HepG2 (cell line): ENCODE measurements around the gene PSMG1. TPM values are rescaled to one million over a fixed set of nuclear protein-coding genes. Genes with fewer than 3 reads are reported as not detected.

ENCODE experiments used
- DPF2 ChIP-seq: sonication (generic); formaldehyde crosslinking; IDR thresholded peaks from 2 replicates; pipeline ENCODE4 v1.4.0; 2020; ENCODE audit warnings: mild to moderate bottlenecking, low read depth, missing genetic modification reagents, borderline replicate concordance
- HOXA3 ChIP-seq: sonication (generic); formaldehyde crosslinking; IDR thresholded peaks from 2 replicates; pipeline ENCODE4 v1.5.0; 2020; ENCODE audit warnings: missing genetic modification reagents
- NFYC ChIP-seq: IDR thresholded peaks from 2 replicates; pipeline ENCODE4 v1.6.1; 2016; ENCODE audit warnings: missing genetic modification reagents, missing compliant biosample characterization
- NRL ChIP-seq: sonication (generic); formaldehyde crosslinking; IDR thresholded peaks from 2 replicates; pipeline ENCODE4 v1.5.0; 2020; ENCODE audit warnings: missing genetic modification reagents, mild to moderate bottlenecking, moderate library complexity, borderline replicate concordance
- SETDB1 ChIP-seq: sonication (generic); formaldehyde crosslinking; IDR thresholded peaks from 2 replicates; pipeline ENCODE4 v1.5.1; 2020; ENCODE audit warnings: missing genetic modification reagents, mild to moderate bottlenecking, borderline replicate concordance
- ZFX ChIP-seq: sonication (generic); formaldehyde crosslinking; IDR thresholded peaks from 2 replicates; pipeline ENCODE4 v1.4.0; 2020; ENCODE audit warnings: mild to moderate bottlenecking, low read depth, missing genetic modification reagents, moderate library complexity
- ZKSCAN5 ChIP-seq: sonication (generic); formaldehyde crosslinking; IDR thresholded peaks from 2 replicates; pipeline ENCODE4 v1.5.1; 2020; ENCODE audit warnings: mild to moderate bottlenecking, missing genetic modification reagents
- ZMYM4 ChIP-seq: sonication (generic); formaldehyde crosslinking; IDR thresholded peaks from 2 replicates; pipeline ENCODE4 v1.8.1; 2023; ENCODE audit warnings: mild to moderate bottlenecking, missing genetic modification reagents
- ZNF75D ChIP-seq: sonication (generic); formaldehyde crosslinking; IDR thresholded peaks from 2 replicates; pipeline ENCODE4 v1.8.1; 2023; ENCODE audit warnings: missing genetic modification reagents, mild to moderate bottlenecking, borderline replicate concordance
- ZNF766 ChIP-seq: sonication (generic); formaldehyde crosslinking; IDR thresholded peaks from 2 replicates; pipeline ENCODE4 v1.5.0; 2020; ENCODE audit warnings: missing genetic modification reagents, borderline replicate concordance
- polyA plus RNA-seq, 8 experiments: library from polyadenylated mRNA; depleted of rRNA in 3 of 8; stranded (reverse) in 7 of 8; unstranded in 1 of 8; fragments of >200 nt; fragmentation: Illumina TruSeq in 4 of 8; extraction: Trizol in 4 of 8; gene quantifications; 2 replicates each; pipeline versions ENCODE4 v1.2.1 to v1.2.3, GENCODE V29; 2011 to 2016; ENCODE audit warnings: low read depth in 4 of 8, missing spikeins in 1 of 8, mixed read lengths in 1 of 8; ENCODE audit not compliant: insufficient read depth in 1 of 8
- total RNA-seq, 5 experiments: library from RNA; depleted of rRNA; stranded (reverse); fragments of >200 nt; fragmentation: Illumina TruSeq; extraction: Trizol; gene quantifications; 2 replicates each; pipeline ENCODE4 v1.2.3, GENCODE V29; 2016; ENCODE audit warnings: low read depth in 1 of 5
- TF ChIP-seq, protein P1 (sequence below): sonication (generic); formaldehyde crosslinking; IDR thresholded peaks from 2 replicates; pipeline ENCODE4 v1.4.0; 2020; ENCODE audit warnings: mild to moderate bottlenecking, missing genetic modification reagents
- TF ChIP-seq, protein P2 (sequence below): sonication (generic); formaldehyde crosslinking; IDR thresholded peaks from 2 replicates; pipeline ENCODE4; 2020; ENCODE audit warnings: missing genetic modification reagents, mild to moderate bottlenecking, borderline replicate concordance
- TF ChIP-seq, protein P3 (sequence below): IDR thresholded peaks from 2 replicates; pipeline ENCODE4 v1.6.1; 2016; ENCODE audit warnings: low read depth
- TF ChIP-seq, protein P4 (sequence below): sonication (generic); formaldehyde crosslinking; IDR thresholded peaks from 2 replicates; pipeline ENCODE4 v1.5.0; 2020; ENCODE audit warnings: missing genetic modification reagents, mild to moderate bottlenecking, borderline replicate concordance

Gene PSMG1
- total and polyA plus RNA-seq, 2 of the 13 experiments (the other 11 are each of a cell fraction or from before 2014, with no cell fraction given), result 63.6 to 173 TPM

DNA sequence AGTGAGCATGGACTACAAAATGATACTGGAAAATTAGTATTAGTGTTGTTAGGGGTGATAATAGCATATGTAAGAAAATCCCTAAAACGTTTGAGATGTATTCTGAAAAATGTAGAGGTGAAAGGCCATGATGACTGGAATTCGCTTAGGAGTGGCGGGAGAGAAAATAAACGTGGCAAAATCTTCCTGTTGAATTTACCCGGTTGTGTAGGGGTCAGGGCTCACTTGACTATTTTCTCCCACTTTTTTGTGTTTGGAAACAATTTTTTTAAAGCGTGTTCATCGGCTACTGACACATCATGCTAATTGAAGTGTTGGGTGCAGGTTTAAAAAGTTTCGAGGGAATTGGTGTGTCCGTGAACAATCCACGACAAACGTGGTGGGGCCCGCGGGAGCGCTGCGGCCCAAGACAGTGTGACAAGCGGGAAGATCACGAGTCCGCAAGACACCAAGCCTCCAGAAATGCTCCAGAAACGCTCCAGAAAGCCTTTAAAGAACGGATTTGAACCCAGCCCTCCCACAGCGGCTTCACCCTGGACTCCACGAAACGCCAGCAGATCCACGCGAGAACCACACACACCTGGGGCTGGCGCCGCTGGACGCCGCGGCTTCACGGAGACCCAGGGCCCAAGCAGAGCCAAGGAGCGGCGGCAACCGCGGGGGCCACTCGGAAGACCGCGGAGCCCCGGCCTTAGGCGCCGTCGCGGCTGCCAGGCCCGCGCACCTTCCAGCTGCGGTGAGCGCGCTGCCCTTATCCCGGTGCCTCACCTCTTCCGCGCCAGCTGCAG, 573 bp downstream of the PSMG1 start (continued):
- TF ChIP-seq, protein P1, sequence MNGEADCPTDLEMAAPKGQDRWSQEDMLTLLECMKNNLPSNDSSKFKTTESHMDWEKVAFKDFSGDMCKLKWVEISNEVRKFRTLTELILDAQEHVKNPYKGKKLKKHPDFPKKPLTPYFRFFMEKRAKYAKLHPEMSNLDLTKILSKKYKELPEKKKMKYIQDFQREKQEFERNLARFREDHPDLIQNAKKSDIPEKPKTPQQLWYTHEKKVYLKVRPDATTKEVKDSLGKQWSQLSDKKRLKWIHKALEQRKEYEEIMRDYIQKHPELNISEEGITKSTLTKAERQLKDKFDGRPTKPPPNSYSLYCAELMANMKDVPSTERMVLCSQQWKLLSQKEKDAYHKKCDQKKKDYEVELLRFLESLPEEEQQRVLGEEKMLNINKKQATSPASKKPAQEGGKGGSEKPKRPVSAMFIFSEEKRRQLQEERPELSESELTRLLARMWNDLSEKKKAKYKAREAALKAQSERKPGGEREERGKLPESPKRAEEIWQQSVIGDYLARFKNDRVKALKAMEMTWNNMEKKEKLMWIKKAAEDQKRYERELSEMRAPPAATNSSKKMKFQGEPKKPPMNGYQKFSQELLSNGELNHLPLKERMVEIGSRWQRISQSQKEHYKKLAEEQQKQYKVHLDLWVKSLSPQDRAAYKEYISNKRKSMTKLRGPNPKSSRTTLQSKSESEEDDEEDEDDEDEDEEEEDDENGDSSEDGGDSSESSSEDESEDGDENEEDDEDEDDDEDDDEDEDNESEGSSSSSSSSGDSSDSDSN, result no peak
- TF ChIP-seq NRL (CRISPR knock-in tag) (peak; percentile 88), DPF2 (CRISPR knock-in tag) (no peak), SETDB1 (CRISPR knock-in tag) (no peak), ZFX (no peak), ZKSCAN5 (CRISPR knock-in tag) (0 out of 2 replicates have a peak, but pooled peaks have one; percentile 35), ZNF766 (no peak), ZNF75D (0 out of 2 replicates have a peak, but pooled peaks have one; percentile 14), NFYC (CRISPR knock-in tag) (no peak), HOXA3 (CRISPR knock-in tag) (no peak), ZMYM4 (CRISPR knock-in tag) (no peak)
- TF ChIP-seq, protein P2, sequence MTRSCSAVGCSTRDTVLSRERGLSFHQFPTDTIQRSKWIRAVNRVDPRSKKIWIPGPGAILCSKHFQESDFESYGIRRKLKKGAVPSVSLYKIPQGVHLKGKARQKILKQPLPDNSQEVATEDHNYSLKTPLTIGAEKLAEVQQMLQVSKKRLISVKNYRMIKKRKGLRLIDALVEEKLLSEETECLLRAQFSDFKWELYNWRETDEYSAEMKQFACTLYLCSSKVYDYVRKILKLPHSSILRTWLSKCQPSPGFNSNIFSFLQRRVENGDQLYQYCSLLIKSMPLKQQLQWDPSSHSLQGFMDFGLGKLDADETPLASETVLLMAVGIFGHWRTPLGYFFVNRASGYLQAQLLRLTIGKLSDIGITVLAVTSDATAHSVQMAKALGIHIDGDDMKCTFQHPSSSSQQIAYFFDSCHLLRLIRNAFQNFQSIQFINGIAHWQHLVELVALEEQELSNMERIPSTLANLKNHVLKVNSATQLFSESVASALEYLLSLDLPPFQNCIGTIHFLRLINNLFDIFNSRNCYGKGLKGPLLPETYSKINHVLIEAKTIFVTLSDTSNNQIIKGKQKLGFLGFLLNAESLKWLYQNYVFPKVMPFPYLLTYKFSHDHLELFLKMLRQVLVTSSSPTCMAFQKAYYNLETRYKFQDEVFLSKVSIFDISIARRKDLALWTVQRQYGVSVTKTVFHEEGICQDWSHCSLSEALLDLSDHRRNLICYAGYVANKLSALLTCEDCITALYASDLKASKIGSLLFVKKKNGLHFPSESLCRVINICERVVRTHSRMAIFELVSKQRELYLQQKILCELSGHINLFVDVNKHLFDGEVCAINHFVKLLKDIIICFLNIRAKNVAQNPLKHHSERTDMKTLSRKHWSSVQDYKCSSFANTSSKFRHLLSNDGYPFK, result no peak
- TF ChIP-seq, protein P3, sequence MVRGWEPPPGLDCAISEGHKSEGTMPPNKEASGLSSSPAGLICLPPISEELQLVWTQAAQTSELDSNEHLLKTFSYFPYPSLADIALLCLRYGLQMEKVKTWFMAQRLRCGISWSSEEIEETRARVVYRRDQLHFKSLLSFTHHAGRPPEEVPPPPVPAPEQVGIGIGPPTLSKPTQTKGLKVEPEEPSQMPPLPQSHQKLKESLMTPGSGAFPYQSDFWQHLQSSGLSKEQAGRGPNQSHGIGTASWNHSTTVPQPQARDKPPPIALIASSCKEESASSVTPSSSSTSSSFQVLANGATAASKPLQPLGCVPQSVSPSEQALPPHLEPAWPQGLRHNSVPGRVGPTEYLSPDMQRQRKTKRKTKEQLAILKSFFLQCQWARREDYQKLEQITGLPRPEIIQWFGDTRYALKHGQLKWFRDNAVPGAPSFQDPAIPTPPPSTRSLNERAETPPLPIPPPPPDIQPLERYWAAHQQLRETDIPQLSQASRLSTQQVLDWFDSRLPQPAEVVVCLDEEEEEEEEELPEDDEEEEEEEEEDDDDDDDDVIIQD, result no peak
- TF ChIP-seq, protein P4, sequence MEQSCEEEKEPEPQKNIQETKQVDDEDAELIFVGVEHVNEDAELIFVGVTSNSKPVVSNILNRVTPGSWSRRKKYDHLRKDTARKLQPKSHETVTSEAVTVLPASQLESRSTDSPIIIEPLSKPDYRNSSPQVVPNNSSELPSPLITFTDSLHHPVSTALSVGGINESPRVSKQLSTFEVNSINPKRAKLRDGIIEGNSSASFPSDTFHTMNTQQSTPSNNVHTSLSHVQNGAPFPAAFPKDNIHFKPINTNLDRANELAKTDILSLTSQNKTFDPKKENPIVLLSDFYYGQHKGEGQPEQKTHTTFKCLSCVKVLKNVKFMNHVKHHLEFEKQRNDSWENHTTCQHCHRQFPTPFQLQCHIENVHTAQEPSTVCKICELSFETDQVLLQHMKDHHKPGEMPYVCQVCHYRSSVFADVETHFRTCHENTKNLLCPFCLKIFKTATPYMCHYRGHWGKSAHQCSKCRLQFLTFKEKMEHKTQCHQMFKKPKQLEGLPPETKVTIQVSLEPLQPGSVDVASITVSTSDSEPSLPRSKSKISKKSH (CRISPR knock-in tag), result peak; percentile 85; the same call in 1 of the 2 replicates
